Endothelial cell of umbilical vein (primary cell): Measurements from ENCODE around the gene EN2. TPM values are rescaled to one million over a fixed set of nuclear protein-coding genes. Genes with fewer than 3 reads are reported as not detected.

ENCODE experiments used
- BruUV-seq: library from RNA; stranded (reverse); fragments of 400-500 nt; replicated peaks from 2 replicates; lab custom pipeline; 2021; lab: Mats Ljungman, UMichigan
- CTCF ChIA-PET: fragments of 300-600, 350-600 bp; sonication (Branson Sonifier 250); formaldehyde crosslinking; loops from one replicate; lab custom pipeline; 2021; ENCODE audit warnings: antibody characterized with exemption, inconsistent platforms; lab: Charles Lee
- POLR2A ChIA-PET: fragments of 300-600, 350-600 bp; sonication (Branson Sonifier 250); formaldehyde crosslinking; loops from one replicate; lab custom pipeline; 2021; ENCODE audit warnings: antibody characterized with exemption, inconsistent platforms; lab: Charles Lee
- DNase-seq: peaks from one replicate; pipeline ENCODE4 v3.0.0-alpha.2; 2011; ENCODE audit warnings: low read depth, low spot score
- FAIRE-seq: peaks from 2 replicates; lab custom pipeline; 2011; peaks lifted over from hg19 to GRCh38; lab: Jason Lieb, UNC
- H2AFZ ChIP-seq: 2 replicates; pipeline ENCODE4 v1.6.0; 2012; ENCODE audit warnings: low read depth, low read length, control low read depth, inconsistent platforms
- H3K27ac ChIP-seq: 2 replicates; pipeline ENCODE4 v1.5.1; 2011; ENCODE audit warnings: low read depth, mild to moderate bottlenecking, control low read depth, low read length, moderate library complexity; ENCODE audit not compliant: insufficient read depth
- H3K27me3 ChIP-seq, 2 experiments: 2 replicates each; pipeline versions ENCODE4 v1.6.0 to v1.6.1; 2011; ENCODE audit warnings: low read length in 2 of 2, mixed read lengths in 1 of 2; ENCODE audit not compliant: control insufficient read depth in 2 of 2, insufficient read depth in 2 of 2
- H3K36me3 ChIP-seq, 2 experiments: 2 replicates in 1 of 2; 3 replicates in 1 of 2; pipeline ENCODE4 v1.5.1; 2011; ENCODE audit warnings: low read length in 2 of 2, mild to moderate bottlenecking in 1 of 2, moderate library complexity in 1 of 2; ENCODE audit not compliant: control insufficient read depth in 2 of 2, insufficient read depth in 2 of 2; ENCODE audit errors: extremely low read depth in 1 of 2
- H3K4me1 ChIP-seq: 3 replicates; pipeline ENCODE4 v1.5.1; 2011; ENCODE audit warnings: mild to moderate bottlenecking, low read length; ENCODE audit not compliant: control insufficient read depth, insufficient read depth; ENCODE audit errors: extremely low read depth
- H3K4me2 ChIP-seq: 2 replicates; pipeline ENCODE4 v1.6.1; 2011; ENCODE audit warnings: low read length, control low read depth, mixed read lengths; ENCODE audit not compliant: insufficient read depth
- H3K4me3 ChIP-seq, 3 experiments: fragments of 200-600 bp in 1 of 3; sonication (generic), shearing (Covaris generic) in 1 of 3; replicated peaks in 1 of 3; 2 replicates each; pipeline ENCODE4 v1.5.1; 2011 to 2016; ENCODE audit warnings: control low read depth in 3 of 3, low read length in 3 of 3, mild to moderate bottlenecking in 2 of 3, inconsistent platforms in 1 of 3, low read depth in 1 of 3, moderate library complexity in 1 of 3; ENCODE audit not compliant: insufficient read depth in 1 of 3
- H3K79me2 ChIP-seq: 2 replicates; pipeline ENCODE4 v1.6.0; 2012; ENCODE audit warnings: low read length, inconsistent platforms; ENCODE audit not compliant: control insufficient read depth, insufficient read depth
- H3K9ac ChIP-seq: replicated peaks from 2 replicates; pipeline ENCODE3; 2011; ENCODE audit warnings: low read length, control low read depth; ENCODE audit not compliant: insufficient read depth; ENCODE audit errors: extremely low read depth
- H3K9me1 ChIP-seq: replicated peaks from 3 replicates; pipeline ENCODE4 v1.6.0; 2011; ENCODE audit warnings: mild to moderate bottlenecking, low read length; ENCODE audit not compliant: control insufficient read depth, insufficient read depth; ENCODE audit errors: extremely low read depth
- H3K9me3 ChIP-seq: replicated peaks from 2 replicates; pipeline ENCODE4 v1.5.1; 2012; ENCODE audit warnings: low read length, inconsistent platforms; ENCODE audit not compliant: control insufficient read depth, insufficient read depth
- H4K20me1 ChIP-seq: replicated peaks from 2 replicates; pipeline ENCODE3; 2011; ENCODE audit warnings: mild to moderate bottlenecking, low read length; ENCODE audit not compliant: control insufficient read depth, insufficient read depth; ENCODE audit errors: extremely low read depth
- EZH2 ChIP-seq: IDR thresholded peaks from 2 replicates; pipeline ENCODE4 v1.6.1; 2012; ENCODE audit warnings: borderline replicate concordance, low read depth, mild to moderate bottlenecking, moderate library complexity, low read length, inconsistent platforms; ENCODE audit not compliant: severe bottlenecking
- FOS ChIP-seq: IDR thresholded peaks from 2 replicates; pipeline ENCODE4 v1.6.1; 2011; ENCODE audit warnings: mild to moderate bottlenecking, low read length, moderate library complexity, borderline replicate concordance; ENCODE audit not compliant: insufficient read depth
- GATA2 ChIP-seq: IDR thresholded peaks from 2 replicates; pipeline ENCODE4 v1.7.0; 2011; ENCODE audit warnings: low read depth, mild to moderate bottlenecking, moderate library complexity, mixed read lengths, low read length; ENCODE audit not compliant: insufficient read length, insufficient read depth
- JUN ChIP-seq: IDR thresholded peaks from 2 replicates; pipeline ENCODE4 v1.6.1; 2011; ENCODE audit warnings: borderline replicate concordance, low read depth; ENCODE audit not compliant: insufficient read length, insufficient read depth
- MYC ChIP-seq: IDR thresholded peaks from one replicate; pipeline ENCODE4 v1.6.1; 2011; ENCODE audit warnings: mild to moderate bottlenecking, low read depth, low read length
- POLR2A ChIP-seq: IDR thresholded peaks from 2 replicates; pipeline ENCODE4 v1.6.1; 2012; ENCODE audit warnings: low read depth, mild to moderate bottlenecking, control low read depth, low read length
- POLR2AphosphoS5 ChIP-seq: IDR thresholded peaks from 2 replicates; pipeline ENCODE4 v1.6.1; 2012; ENCODE audit warnings: low read depth, mild to moderate bottlenecking, control low read depth, low read length, moderate library complexity; ENCODE audit not compliant: insufficient read depth
- dilution Hi-C: fragments of 300-500 bp; cut with MboI; formaldehyde crosslinking; loops from one replicate; pipeline ENCODE4 v1.15.0; 2019; ENCODE audit warnings: low sequenced_read_pairs; ENCODE audit not compliant: extremely low pct_ligation_motif_present
- intact Hi-C: fragments of 100-400 bp; cut with micrococcal nuclease; formaldehyde crosslinking; loops from one replicate; pipeline ENCODE4 v1.10.0; 2022
- polyA plus RNA-seq, 4 experiments: library from polyadenylated mRNA; depleted of rRNA in 3 of 4; stranded (reverse) in 3 of 4; unstranded in 1 of 4; fragments of >200 nt; gene quantifications; 2 replicates each; pipeline versions ENCODE4 v1.2.1 to v1.2.3, GENCODE V29; 2011 to 2012; ENCODE audit warnings: missing spikeins in 1 of 4
- total RNA-seq: library from RNA; stranded (reverse); gene quantifications from 2 replicates; pipeline ENCODE4 v1.2.3, GENCODE V29; 2021
- TF ChIP-seq, protein P1 (sequence below), 2 donors: IDR thresholded peaks; 1 replicate in 1 of 2; 2 replicates in 1 of 2; pipeline ENCODE4 v1.5.1; 2011; ENCODE audit warnings: low read length in 2 of 2, mild to moderate bottlenecking in 2 of 2, moderate library complexity in 2 of 2, control low read depth in 1 of 2, inconsistent platforms in 1 of 2, low read depth in 1 of 2; ENCODE audit not compliant: insufficient read depth in 1 of 2; ENCODE audit errors: extremely low read depth in 1 of 2
- TF ChIP-seq, protein P2 (sequence below): IDR thresholded peaks from 2 replicates; pipeline ENCODE4 v1.6.1; 2011; ENCODE audit not compliant: insufficient read depth, insufficient read length

Gene EN2
- total and polyA plus RNA-seq, 2 donors (not counting 3 experiments of a cell fraction or from before 2014, with no cell fraction given), result not detected

DNA sequence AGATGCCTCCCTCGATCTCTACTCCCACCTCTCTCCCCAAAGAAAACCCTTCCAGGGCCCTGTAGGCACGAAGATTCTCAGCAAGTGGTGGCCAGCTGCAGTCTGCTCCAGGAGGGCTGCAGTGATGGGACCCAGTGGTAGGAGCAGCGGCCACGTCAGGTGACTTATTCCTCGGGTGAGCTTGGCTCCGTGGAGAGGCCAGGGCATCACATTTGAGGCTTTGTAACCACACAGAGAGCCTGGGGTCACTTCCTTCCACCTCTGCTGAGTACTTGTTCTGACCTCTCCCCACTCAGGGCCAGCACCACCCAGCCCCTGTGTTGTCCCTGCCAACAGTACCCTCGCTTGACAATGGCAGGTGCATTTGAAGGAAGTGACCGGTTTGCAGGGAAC, 17.9 kb upstream of the EN2 start:
- dilution Hi-C loops (no loop called here), intact Hi-C loops (no loop called here)
- FAIRE-seq, result no peak
- ChIA-PET POLR2A (no interaction called here), CTCF (no interaction called here)
- no peak overlapping the region for H3K4me2 ChIP-seq
- H3K4me3 ChIP-seq, result no peak overlapping the region
- H3K27me3 ChIP-seq, result no peaks in the 10 kb centered on the region
- H3K36me3 ChIP-seq, result no peaks in the 10 kb centered on the region
- BruUV-seq, result no TSS peak
- no peak for DNase-seq
- H3K4me1 ChIP-seq, result no peaks in the 10 kb centered on the region
- H3K79me2 ChIP-seq, result no peaks in the 10 kb centered on the region
- H3K27ac ChIP-seq, result no peak overlapping the region
- TF ChIP-seq EZH2 (no peak), POLR2AphosphoS5 (no peak), FOS (no peak), MYC (no peak), JUN (no peak), GATA2 (no peak), POLR2A (no peak)
- TF ChIP-seq, protein P1, sequence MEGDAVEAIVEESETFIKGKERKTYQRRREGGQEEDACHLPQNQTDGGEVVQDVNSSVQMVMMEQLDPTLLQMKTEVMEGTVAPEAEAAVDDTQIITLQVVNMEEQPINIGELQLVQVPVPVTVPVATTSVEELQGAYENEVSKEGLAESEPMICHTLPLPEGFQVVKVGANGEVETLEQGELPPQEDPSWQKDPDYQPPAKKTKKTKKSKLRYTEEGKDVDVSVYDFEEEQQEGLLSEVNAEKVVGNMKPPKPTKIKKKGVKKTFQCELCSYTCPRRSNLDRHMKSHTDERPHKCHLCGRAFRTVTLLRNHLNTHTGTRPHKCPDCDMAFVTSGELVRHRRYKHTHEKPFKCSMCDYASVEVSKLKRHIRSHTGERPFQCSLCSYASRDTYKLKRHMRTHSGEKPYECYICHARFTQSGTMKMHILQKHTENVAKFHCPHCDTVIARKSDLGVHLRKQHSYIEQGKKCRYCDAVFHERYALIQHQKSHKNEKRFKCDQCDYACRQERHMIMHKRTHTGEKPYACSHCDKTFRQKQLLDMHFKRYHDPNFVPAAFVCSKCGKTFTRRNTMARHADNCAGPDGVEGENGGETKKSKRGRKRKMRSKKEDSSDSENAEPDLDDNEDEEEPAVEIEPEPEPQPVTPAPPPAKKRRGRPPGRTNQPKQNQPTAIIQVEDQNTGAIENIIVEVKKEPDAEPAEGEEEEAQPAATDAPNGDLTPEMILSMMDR (IDR thresholded peaks at IDR 0.05; ENCODE audit: extremely low read depth in 1 of 2, insufficient read depth in 1 of 2, low read depth in 1 of 2, low read length in 2 of 2), result no peak
- TF ChIP-seq, protein P2, sequence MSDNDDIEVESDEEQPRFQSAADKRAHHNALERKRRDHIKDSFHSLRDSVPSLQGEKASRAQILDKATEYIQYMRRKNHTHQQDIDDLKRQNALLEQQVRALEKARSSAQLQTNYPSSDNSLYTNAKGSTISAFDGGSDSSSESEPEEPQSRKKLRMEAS, result no peak
- H2AFZ ChIP-seq, result no peak overlapping the region
- no peaks in the 10 kb centered on the region for H3K9me3 ChIP-seq
- no peak overlapping the region for H3K9ac ChIP-seq
- H4K20me1 ChIP-seq, result no peaks in the 10 kb centered on the region
- H3K9me1 ChIP-seq, result no peaks in the 10 kb centered on the region
